Body of pancreas (tissue), 4 donors: ENCODE data around the gene CKAP4. TPM values are rescaled to one million over a fixed set of nuclear protein-coding genes. Genes with fewer than 3 reads are reported as not detected.

Experiments used
- ATAC-seq: fragments of 150-250 bp; one replicate; pipeline ENCODE4 v1.9.1; 2016
- DNase-seq, 4 donors: peaks; one replicate each; pipeline ENCODE4 v3.0.0-alpha.2; 2019
- H3K27ac ChIP-seq, 4 donors: fragments of 200-600 bp; sonication (generic); 1 replicate in 3 of 4; 2 replicates in 1 of 4; pipeline versions ENCODE4 v1.5.1 to v1.6.1; 2016 to 2019; ENCODE audit warnings: mild to moderate bottlenecking in 1 of 4, mixed read lengths in 1 of 4, moderate library complexity in 1 of 4
- H3K27me3 ChIP-seq, 2 donors: fragments of 200-600 bp; sonication (generic); one replicate each; pipeline ENCODE4 v1.6.0; 2016; ENCODE audit warnings: mild to moderate bottlenecking in 1 of 2
- H3K36me3 ChIP-seq, 2 donors: fragments of 200-600 bp; sonication (generic); replicated peaks in 1 of 2; 2 replicates each; pipeline ENCODE4 v1.5.1; 2016; ENCODE audit warnings: low read depth in 2 of 2; ENCODE audit not compliant: insufficient read depth in 1 of 2
- H3K4me1 ChIP-seq: fragments of 200-600 bp; sonication (generic); one replicate; pipeline ENCODE4 v1.6.0; 2016
- H3K4me3 ChIP-seq, 2 donors: fragments of 200-600 bp; sonication (generic); 1 replicate in 1 of 2; 2 replicates in 1 of 2; pipeline ENCODE4 v1.5.1; 2016 to 2019
- H3K9me3 ChIP-seq, 3 donors: fragments of 200-600 bp; sonication (generic); 1 replicate in 2 of 3; 2 replicates in 1 of 3; pipeline ENCODE4 v1.5.1; 2016
- CTCF ChIP-seq, 7 experiments: fragments of 450-650 bp in 4 of 7; fragments of 200-600 bp in 3 of 7; sonication (generic) in 3 of 7; IDR thresholded peaks; one replicate each; pipeline ENCODE4 v1.5.1; 2016 to 2019; ENCODE audit warnings: antibody characterized with exemption in 7 of 7
- POLR2A ChIP-seq, 3 donors: fragments of 450-650 bp; IDR thresholded peaks; one replicate each; pipeline ENCODE4 v1.6.1; 2016; ENCODE audit warnings: antibody characterized with exemption in 3 of 3, mild to moderate bottlenecking in 2 of 3
- WGBS, 2 donors: methylation state at CpG; one replicate each; pipeline ENCODE4 v1.1.5; 2017; 5-methylcytosine and 5-hydroxymethylcytosine counted together
- intact Hi-C: fragments of 100-400 bp; cut with DNase I; formaldehyde crosslinking; loops from one replicate; pipeline ENCODE4 v1.15.1; 2023
- total RNA-seq, 2 donors: library from RNA; depleted of rRNA; stranded (reverse); fragments of >200 nt; gene quantifications; one replicate each; pipeline ENCODE4 v1.1.0, GENCODE V29; 2016

CKAP4 gene
- total RNA-seq, 2 donors from 2014 or later = 30.6 to 36.6 TPM

- H3K36me3 ChIP-seq = no peaks in the 10 kb centered on the region
- intact Hi-C loops = loop anchor here (5.0 kb wide), 1 partner anchor 806 kb away; no protein-coding TSS in a partner anchor
- DNase-seq (peak; percentile 67 to 75 (median 74)), ATAC-seq (peak; percentile 84)
- no peaks in the 10 kb centered on the region for H3K27me3 ChIP-seq
- WGBS, 2 donors = 29 to 39% methylated on average over 9 of the region's 9 CpGs
- no peak overlapping the region for H3K4me3 ChIP-seq
- H3K4me1 ChIP-seq = no peaks in the 10 kb centered on the region
- H3K9me3 ChIP-seq = no peaks in the 10 kb centered on the region
- no peak overlapping the region for H3K27ac ChIP-seq
- peak; percentile 83 to 98 (median 90) for TF ChIP-seq CTCF (IDR thresholded peaks at IDR 0.05)
- no peak for TF ChIP-seq POLR2A (IDR thresholded peaks at IDR 0.05)
These were observed 24.1 kb downstream of the CKAP4 start for GRCh38 chr12:106223485-106224354.

- peaks cover 0 to 7% (median 0%) of the 10 kb centered on the region in 3 donors for H3K9me3 ChIP-seq
- no peak overlapping the region for H3K27ac ChIP-seq
- TF ChIP-seq CTCF (IDR thresholded peaks at IDR 0.05) = no peak
- no peak for TF ChIP-seq POLR2A (IDR thresholded peaks at IDR 0.05)
- DNase-seq (no peak), ATAC-seq (no peak)
- H3K4me1 ChIP-seq = no peaks in the 10 kb centered on the region
- no peaks in the 10 kb centered on the region for H3K36me3 ChIP-seq
- no peaks in the 10 kb centered on the region for H3K27me3 ChIP-seq
- H3K4me3 ChIP-seq = no peak overlapping the region
- intact Hi-C loops = loop anchor here (5.0 kb wide), 1 partner anchor 803 kb away; no protein-coding TSS in a partner anchor
- WGBS, 2 donors = 76 to 83% methylated on average over 7 of the region's 7 CpGs
These were observed 27.3 kb downstream of the CKAP4 start for GRCh38 chr12:106220536-106220935.

GRCh38 chr12:106219043-106219442 lies 28.8 kb downstream of the CKAP4 start:
- H3K27ac ChIP-seq = no peak overlapping the region
- H3K4me1 ChIP-seq = no peaks in the 10 kb centered on the region
- no peaks in the 10 kb centered on the region for H3K27me3 ChIP-seq
- TF ChIP-seq CTCF (IDR thresholded peaks at IDR 0.05) (no peak), POLR2A (IDR thresholded peaks at IDR 0.05) (no peak)
- ATAC-seq (no peak), DNase-seq (no peak)
- WGBS, 2 donors = 86 to 92% methylated on average over 1 of the region's 1 CpG
- intact Hi-C loops = no loop called here
- H3K36me3 ChIP-seq = no peaks in the 10 kb centered on the region
- peaks cover 0 to 7% (median 0%) of the 10 kb centered on the region in 3 donors for H3K9me3 ChIP-seq
- no peak overlapping the region for H3K4me3 ChIP-seq

- Histone ChIP-seq H3K36me3 (no peaks in the 10 kb centered on the region), H3K27me3 (no peaks in the 10 kb centered on the region), H3K4me1 (no peaks in the 10 kb centered on the region), H3K27ac (no peak overlapping the region), H3K4me3 (no peak overlapping the region), H3K9me3 (peaks cover 0 to 7% (median 0%) of the 10 kb centered on the region in 3 donors)
- intact Hi-C loops = no loop called here
- TF ChIP-seq POLR2A (IDR thresholded peaks at IDR 0.05) = no peak
- no peak for TF ChIP-seq CTCF (IDR thresholded peaks at IDR 0.05)
- ATAC-seq (no peak), DNase-seq (no peak)
- 83 to 92% methylated on average over 2 of the region's 2 CpGs for whole genome bisulfite sequencing, 2 donors
These were observed 30.1 kb downstream of the CKAP4 start for GRCh38 chr12:106217706-106218105.
